ENCODE measurements around the gene DNAH8.

DNAH8 gene

DNA sequence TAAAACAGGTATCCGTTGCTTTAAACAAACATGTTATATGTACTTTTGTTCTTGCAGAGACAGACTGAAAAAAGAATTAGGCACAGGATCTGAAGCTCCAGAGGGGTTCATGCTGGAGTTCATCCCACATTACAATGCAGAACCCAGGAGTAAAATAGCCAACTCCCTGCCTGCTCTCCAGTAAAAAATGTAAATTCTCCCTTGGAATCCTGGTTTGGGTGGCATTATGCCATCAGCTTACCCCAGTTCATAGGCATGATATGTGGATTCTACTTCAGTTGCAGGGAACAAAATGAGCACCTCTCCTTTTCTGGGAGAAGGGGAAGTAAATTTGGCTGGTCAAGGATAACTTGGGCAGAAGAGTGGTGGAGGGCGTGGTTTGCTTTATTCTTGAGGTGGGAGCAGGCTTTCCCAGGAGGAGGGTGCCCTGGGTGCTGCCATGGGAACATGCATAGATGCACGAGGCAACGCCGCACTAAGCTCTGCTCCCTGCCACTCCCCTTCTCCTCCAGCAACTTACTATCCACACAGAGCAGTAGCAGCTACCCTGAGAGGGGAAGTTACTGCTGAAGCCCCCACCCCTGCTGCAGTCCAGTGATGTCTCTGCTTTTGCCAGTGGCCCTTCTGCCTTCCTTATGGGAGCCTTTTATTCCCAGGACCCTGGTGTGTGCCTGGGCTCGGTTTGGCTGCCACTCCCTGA is 261.8 kb downstream of the DNAH8 start:
- no peak for DNase-seq (ENCODE audit: low read depth)
- TF ChIP-seq, protein P1, sequence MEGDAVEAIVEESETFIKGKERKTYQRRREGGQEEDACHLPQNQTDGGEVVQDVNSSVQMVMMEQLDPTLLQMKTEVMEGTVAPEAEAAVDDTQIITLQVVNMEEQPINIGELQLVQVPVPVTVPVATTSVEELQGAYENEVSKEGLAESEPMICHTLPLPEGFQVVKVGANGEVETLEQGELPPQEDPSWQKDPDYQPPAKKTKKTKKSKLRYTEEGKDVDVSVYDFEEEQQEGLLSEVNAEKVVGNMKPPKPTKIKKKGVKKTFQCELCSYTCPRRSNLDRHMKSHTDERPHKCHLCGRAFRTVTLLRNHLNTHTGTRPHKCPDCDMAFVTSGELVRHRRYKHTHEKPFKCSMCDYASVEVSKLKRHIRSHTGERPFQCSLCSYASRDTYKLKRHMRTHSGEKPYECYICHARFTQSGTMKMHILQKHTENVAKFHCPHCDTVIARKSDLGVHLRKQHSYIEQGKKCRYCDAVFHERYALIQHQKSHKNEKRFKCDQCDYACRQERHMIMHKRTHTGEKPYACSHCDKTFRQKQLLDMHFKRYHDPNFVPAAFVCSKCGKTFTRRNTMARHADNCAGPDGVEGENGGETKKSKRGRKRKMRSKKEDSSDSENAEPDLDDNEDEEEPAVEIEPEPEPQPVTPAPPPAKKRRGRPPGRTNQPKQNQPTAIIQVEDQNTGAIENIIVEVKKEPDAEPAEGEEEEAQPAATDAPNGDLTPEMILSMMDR (IDR thresholded peaks at IDR 0.05; ENCODE audit: control insufficient read depth, extremely low read depth, insufficient read depth) = no peak
- H3K4me3 ChIP-seq (ENCODE audit: low read depth, low read length) = no peak overlapping the region

DNA sequence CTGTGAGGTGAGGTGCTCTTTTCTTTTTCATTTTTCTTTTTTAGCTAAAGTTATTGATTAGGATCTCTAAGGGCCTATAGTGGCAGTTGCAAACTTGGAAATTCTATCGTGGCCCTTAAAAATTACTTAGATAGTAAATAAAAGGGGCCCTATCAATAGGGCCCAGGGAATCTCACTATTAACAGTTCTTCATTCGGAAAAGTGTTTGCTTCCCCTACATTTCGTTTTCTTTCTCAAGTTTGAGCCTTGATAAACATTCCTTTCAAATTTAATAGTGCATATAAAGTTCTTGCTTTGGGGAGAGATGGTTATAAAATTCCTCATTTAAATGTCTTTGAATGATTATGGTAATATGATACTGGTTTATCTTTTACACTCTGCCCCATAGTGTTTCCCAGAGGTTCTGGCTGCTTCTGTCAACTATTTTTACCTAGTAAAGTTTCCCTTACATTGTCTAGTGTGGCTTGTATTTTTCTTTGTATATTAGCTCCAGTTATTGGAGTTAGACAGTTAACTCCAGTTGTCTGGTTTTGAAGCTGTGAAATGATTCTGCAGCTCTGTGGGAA is 263.1 kb downstream of the DNAH8 start:
- no peak overlapping the region for H3K4me3 ChIP-seq (ENCODE audit: low read depth, low read length)
- TF ChIP-seq, protein P1 (IDR thresholded peaks at IDR 0.05; ENCODE audit: control insufficient read depth, extremely low read depth, insufficient read depth) = no peak
- DNase-seq (ENCODE audit: low read depth) = no peak

DNA sequence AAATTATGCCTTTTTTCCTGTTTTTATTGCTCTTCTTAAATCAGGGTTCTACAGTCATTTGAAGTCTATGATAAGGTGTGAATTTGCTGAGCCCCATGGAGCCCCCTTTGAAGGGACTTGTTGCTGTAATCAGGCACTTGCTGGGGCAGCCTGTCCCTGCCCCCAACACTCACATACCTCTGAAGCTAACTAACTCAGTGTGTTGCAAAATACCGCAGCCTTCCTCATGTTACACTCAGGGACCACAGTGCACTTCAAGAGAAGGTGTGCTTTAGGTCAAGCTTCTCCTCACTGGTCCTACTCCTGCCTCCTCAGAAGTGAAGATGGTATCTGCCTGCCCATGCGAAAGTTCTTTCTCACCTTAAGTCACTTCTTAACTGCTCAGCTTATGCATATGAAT is 267.4 kb downstream of the DNAH8 start:
- H3K4me3 ChIP-seq (ENCODE audit: low read depth, low read length) = no peak overlapping the region
- DNase-seq (ENCODE audit: low read depth) = no peak
- TF ChIP-seq, protein P1 (IDR thresholded peaks at IDR 0.05; ENCODE audit: control insufficient read depth, extremely low read depth, insufficient read depth) = no peak

DNA sequence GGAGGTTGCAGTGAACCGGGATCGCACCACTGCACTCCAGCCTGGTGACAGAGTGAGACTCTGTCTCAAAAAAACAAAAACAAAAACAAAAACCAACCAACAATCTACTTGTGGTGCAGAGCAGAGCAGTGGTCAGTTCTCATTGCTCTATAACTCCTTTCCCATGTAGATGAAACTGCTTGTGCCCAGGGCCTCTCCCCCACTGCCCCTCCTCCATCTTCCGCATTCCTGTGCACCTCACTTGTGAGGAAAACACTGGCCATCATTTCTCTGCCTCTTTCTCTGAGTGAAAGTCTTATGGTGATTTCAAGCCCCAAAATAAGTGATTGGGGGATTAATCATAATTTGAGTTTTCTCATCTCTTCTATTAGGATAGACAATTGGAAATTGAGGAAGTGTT is 269.6 kb downstream of the DNAH8 start:
- H3K4me3 ChIP-seq (ENCODE audit: low read depth, low read length) = no peak overlapping the region
- DNase-seq (ENCODE audit: low read depth) = no peak
- TF ChIP-seq, protein P1 (IDR thresholded peaks at IDR 0.05; ENCODE audit: control insufficient read depth, extremely low read depth, insufficient read depth) = no peak

DNA sequence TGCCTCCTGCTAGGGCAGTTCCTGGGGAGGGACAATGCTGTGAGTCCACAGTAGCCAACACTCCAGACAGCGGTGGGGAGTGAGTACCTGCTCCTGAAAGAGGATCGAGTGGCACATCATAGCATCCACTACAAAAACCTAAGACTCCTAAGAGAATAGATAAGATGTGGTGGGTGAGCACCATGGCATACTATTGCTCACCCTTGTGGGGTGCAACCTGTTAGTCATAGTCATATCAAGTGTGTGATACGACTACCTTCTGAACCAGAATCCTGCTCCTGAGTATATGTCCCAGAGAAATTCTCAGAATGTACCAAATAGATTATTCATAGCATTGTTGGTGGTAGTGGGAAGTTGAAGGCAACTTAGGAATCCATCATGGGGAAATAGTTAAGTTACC is 270.7 kb downstream of the DNAH8 start:
- no peak for DNase-seq (ENCODE audit: low read depth)
- no peak overlapping the region for H3K4me3 ChIP-seq (ENCODE audit: low read depth, low read length)
- TF ChIP-seq, protein P1 (IDR thresholded peaks at IDR 0.05; ENCODE audit: control insufficient read depth, extremely low read depth, insufficient read depth) = no peak

DNA sequence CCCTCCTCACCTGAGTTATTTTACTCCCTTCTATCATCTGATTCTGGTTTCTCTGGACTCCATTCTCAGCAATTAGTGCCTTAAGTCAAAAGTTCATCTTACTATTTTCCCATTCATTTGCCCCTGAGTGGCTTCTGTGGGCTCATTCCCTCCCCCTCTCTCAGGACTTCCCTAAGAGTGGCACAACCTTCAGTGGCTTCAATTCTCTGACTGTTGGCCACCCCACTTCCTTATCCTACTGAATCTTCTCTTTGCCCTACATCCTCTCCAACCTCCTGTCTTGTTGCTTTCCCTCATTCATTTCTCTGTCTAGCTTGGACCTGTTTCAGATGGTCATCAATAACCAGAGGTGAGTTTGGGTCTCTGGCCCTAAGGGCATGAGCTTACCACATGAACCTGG is 272.4 kb downstream of the DNAH8 start:
- TF ChIP-seq, protein P1 (IDR thresholded peaks at IDR 0.05; ENCODE audit: control insufficient read depth, extremely low read depth, insufficient read depth) = no peak
- no peak for DNase-seq (ENCODE audit: low read depth)
- no peak overlapping the region for H3K4me3 ChIP-seq (ENCODE audit: low read depth, low read length)

All from LNCaP clone FGC (cell line).